Stomach (tissue), 4 donors: Measurements from ENCODE around the gene MMP25.

Experiments used
- POLR2A ChIP-seq, 4 donors: fragments of 450-650 bp; IDR thresholded peaks; one replicate each; pipeline ENCODE4 v1.6.1; 2016; ENCODE audit warnings: antibody characterized with exemption in 4 of 4, control low read depth in 2 of 4, mild to moderate bottlenecking in 1 of 4, moderate library complexity in 1 of 4
- TF ChIP-seq, protein P1 (sequence below), 7 experiments: fragments of 450-650 bp in 4 of 7; fragments of 200-600 bp in 3 of 7; sonication (generic) in 3 of 7; IDR thresholded peaks; one replicate each; pipeline ENCODE4 v1.5.1; 2016 to 2019; ENCODE audit warnings: antibody characterized with exemption in 7 of 7, control low read depth in 2 of 7, mild to moderate bottlenecking in 1 of 7

DNA sequence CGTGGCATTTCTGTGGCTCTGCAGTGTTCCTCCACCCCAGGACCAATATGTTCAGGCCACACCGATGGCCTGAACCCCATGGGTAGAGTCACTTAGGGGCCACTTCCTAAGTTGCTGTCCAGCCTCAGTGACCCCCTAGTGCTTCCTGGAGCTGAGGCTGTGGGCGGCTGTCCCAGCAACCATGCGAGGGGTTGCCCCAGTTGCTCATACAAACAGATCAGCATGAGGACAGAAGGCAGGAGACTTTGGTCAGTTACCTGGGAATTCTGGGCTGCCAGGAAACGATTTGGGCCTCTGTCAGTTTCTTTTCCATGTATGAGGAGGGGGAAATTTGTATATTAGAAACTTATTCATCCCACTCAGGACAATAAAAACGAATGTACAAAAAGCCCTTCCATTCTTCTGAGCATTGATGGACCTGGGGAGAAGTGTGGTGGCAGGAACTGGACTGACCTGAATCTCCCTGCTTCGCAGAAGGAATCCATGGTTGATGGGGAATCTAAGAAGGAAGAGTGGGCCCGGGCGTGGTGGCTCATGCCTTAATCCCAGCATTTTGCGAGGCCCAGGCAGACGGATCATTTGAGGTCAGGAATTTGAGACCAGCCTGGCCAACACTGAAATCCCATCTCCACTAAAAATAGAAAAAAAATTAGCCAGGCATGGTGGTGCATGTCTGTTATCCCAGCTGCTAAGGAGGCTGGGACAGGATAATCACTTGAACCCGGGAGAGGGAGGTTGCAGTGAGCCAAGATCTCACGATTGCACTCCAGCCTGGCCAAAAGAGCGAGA lies 14.2 kb downstream of the MMP25 start:
- TF ChIP-seq, protein P1, sequence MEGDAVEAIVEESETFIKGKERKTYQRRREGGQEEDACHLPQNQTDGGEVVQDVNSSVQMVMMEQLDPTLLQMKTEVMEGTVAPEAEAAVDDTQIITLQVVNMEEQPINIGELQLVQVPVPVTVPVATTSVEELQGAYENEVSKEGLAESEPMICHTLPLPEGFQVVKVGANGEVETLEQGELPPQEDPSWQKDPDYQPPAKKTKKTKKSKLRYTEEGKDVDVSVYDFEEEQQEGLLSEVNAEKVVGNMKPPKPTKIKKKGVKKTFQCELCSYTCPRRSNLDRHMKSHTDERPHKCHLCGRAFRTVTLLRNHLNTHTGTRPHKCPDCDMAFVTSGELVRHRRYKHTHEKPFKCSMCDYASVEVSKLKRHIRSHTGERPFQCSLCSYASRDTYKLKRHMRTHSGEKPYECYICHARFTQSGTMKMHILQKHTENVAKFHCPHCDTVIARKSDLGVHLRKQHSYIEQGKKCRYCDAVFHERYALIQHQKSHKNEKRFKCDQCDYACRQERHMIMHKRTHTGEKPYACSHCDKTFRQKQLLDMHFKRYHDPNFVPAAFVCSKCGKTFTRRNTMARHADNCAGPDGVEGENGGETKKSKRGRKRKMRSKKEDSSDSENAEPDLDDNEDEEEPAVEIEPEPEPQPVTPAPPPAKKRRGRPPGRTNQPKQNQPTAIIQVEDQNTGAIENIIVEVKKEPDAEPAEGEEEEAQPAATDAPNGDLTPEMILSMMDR (IDR thresholded peaks at IDR 0.05), result no peak
- no peak for TF ChIP-seq POLR2A (IDR thresholded peaks at IDR 0.05)
